ENCODE results near the gene PPIL1. TPM values are rescaled to one million over a fixed set of nuclear protein-coding genes. Genes with fewer than 3 reads are reported as not detected.

Gene PPIL1
- total RNA-seq, 1 donor from 2014 or later = 25.6 TPM

GRCh38 chr6:36843170-36843569 is 31.4 kb downstream of the PPIL1 start:
- Mint-ChIP-seq H3K27ac (ENCODE audit: unreplicated experiment) (no peak overlapping the region), H3K4me3 (ENCODE audit: unreplicated experiment) (no peak overlapping the region), H3K27me3 (ENCODE audit: low read depth) (peaks cover 8% of the 10 kb centered on the region), H3K4me1 (ENCODE audit: low read depth) (peaks cover 13% of the 10 kb centered on the region), H3K36me3 (ENCODE audit: low read depth) (no peaks in the 10 kb centered on the region), H3K9me3 (ENCODE audit: low read depth) (no peaks in the 10 kb centered on the region)
- no peak for TF ChIP-seq CTCF (IDR thresholded peaks at IDR 0.05)
- DNase-seq (ENCODE audit: low spot score) = no peak

GRCh38 chr6:36841756-36842155 is 32.8 kb downstream of the PPIL1 start:
- no peak for TF ChIP-seq CTCF (IDR thresholded peaks at IDR 0.05)
- Mint-ChIP-seq H3K27ac (ENCODE audit: unreplicated experiment) (no peak overlapping the region), H3K4me3 (ENCODE audit: unreplicated experiment) (no peak overlapping the region), H3K9me3 (ENCODE audit: low read depth) (no peaks in the 10 kb centered on the region), H3K4me1 (ENCODE audit: low read depth) (peaks cover 13% of the 10 kb centered on the region), H3K27me3 (ENCODE audit: low read depth) (peaks cover 11% of the 10 kb centered on the region), H3K36me3 (ENCODE audit: low read depth) (no peaks in the 10 kb centered on the region)
- DNase-seq (ENCODE audit: low spot score) = no peak

- H3K27ac Mint-ChIP-seq (ENCODE audit: unreplicated experiment) = no peak overlapping the region
- no peaks in the 10 kb centered on the region for H3K36me3 Mint-ChIP-seq (ENCODE audit: low read depth)
- H3K27me3 Mint-ChIP-seq (ENCODE audit: low read depth) = peaks cover 11% of the 10 kb centered on the region
- TF ChIP-seq CTCF (IDR thresholded peaks at IDR 0.05) = no peak
- H3K9me3 Mint-ChIP-seq (ENCODE audit: low read depth) = no peaks in the 10 kb centered on the region
- peaks cover 13% of the 10 kb centered on the region for H3K4me1 Mint-ChIP-seq (ENCODE audit: low read depth)
- DNase-seq (ENCODE audit: low spot score) = no peak
- H3K4me3 Mint-ChIP-seq (ENCODE audit: unreplicated experiment) = peak overlapping the region; percentile 64
Observed at GRCh38 chr6:36840432-36841403, 33.9 kb downstream of the PPIL1 start.

GRCh38 chr6:36839749-36840431 is 34.7 kb downstream of the PPIL1 start:
- no peaks in the 10 kb centered on the region for H3K36me3 Mint-ChIP-seq (ENCODE audit: low read depth)
- no peak for DNase-seq (ENCODE audit: low spot score)
- H3K4me1 Mint-ChIP-seq (ENCODE audit: low read depth) = peaks cover 13% of the 10 kb centered on the region
- H3K9me3 Mint-ChIP-seq (ENCODE audit: low read depth) = no peaks in the 10 kb centered on the region
- H3K27ac Mint-ChIP-seq (ENCODE audit: unreplicated experiment) = no peak overlapping the region
- H3K27me3 Mint-ChIP-seq (ENCODE audit: low read depth) = peaks cover 15% of the 10 kb centered on the region
- peak overlapping the region; percentile 64 for H3K4me3 Mint-ChIP-seq (ENCODE audit: unreplicated experiment)
- peak; percentile 62 for TF ChIP-seq CTCF (IDR thresholded peaks at IDR 0.05)
